22Rv1 (cell line): ENCODE measurements around the gene PKD2L1.
A peak's percentile ranks its signal among the peaks of the same experiment; 100 is the strongest.

Source experiments
- ZFX ChIP-seq: fragments of 450-650 bp; IDR thresholded peaks from 2 replicates; pipeline ENCODE4 v1.6.1; 2017; ENCODE audit warnings: antibody characterized with exemption, borderline replicate concordance
- TF ChIP-seq, protein P1 (sequence below): fragments of 450-650 bp; IDR thresholded peaks from 2 replicates; pipeline ENCODE4 v1.5.1; 2017; ENCODE audit warnings: mild to moderate bottlenecking

DNA sequence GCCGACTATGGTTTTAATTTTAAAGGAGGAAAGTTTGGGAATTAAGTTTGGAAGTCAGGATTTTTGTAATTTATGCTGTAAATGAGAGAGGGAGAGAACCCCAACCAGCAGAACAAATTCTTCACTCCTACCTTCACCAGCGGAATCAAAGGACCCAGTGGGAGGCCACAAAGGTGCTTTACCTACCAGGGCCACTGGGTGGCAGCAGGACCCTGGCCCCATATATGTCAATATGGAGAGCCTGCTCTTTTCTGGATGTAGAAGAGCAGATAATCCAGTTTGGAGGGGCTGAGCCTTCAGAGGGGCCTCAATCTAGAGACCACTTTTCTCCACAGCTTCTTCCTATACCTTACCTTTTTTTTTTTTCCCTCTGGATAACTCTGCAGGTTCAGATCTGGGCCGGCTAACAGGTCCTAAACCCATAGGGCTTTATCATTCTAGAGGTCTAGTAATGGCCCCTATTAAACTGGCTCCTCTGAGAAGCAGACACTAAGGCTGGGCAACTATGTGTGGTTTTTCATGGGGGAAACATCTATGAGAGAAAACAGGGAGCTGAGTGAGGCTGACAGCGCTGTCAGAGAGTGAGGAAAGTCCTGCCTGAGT is 8.5 kb upstream of the PKD2L1 start:
- TF ChIP-seq, protein P1, sequence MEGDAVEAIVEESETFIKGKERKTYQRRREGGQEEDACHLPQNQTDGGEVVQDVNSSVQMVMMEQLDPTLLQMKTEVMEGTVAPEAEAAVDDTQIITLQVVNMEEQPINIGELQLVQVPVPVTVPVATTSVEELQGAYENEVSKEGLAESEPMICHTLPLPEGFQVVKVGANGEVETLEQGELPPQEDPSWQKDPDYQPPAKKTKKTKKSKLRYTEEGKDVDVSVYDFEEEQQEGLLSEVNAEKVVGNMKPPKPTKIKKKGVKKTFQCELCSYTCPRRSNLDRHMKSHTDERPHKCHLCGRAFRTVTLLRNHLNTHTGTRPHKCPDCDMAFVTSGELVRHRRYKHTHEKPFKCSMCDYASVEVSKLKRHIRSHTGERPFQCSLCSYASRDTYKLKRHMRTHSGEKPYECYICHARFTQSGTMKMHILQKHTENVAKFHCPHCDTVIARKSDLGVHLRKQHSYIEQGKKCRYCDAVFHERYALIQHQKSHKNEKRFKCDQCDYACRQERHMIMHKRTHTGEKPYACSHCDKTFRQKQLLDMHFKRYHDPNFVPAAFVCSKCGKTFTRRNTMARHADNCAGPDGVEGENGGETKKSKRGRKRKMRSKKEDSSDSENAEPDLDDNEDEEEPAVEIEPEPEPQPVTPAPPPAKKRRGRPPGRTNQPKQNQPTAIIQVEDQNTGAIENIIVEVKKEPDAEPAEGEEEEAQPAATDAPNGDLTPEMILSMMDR: peak; percentile 97
- no peak for TF ChIP-seq ZFX
